ENCODE data around the gene SFT2D3. TPM values are rescaled to one million over a fixed set of nuclear protein-coding genes. Genes with fewer than 3 reads are reported as not detected.

The SFT2D3 gene
- total RNA-seq, 1 experiment from 2014 or later: 7.6 TPM

DNA sequence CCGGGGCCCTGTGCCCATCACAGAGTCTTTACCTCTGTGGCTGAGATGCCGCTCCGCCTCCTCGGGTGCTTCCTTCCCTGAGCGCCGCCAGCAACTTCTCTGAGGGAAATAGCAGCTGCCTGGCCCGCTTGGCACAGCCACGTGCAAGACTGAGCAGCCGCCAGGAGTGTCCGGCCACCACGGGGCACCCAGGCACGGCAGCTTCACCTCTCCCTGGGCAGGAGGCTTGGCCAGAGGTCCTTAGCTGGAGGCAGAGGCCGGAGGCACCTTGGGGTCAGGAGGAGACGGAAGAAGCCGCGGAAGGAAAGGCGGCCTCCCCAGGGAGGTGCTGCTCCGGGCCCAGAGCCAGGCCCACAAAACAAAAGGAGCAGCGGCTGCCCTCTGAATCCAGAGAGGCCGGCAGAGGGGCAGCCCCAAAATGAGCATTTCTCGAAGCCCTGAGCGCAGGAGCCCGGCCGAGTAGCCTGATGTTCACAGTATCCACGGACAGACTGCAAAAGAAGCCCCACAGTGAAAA is 20.0 kb upstream of the SFT2D3 start:
- Histone ChIP-seq H3K27ac (ENCODE audit: low read depth, low read length, poor library complexity, severe bottlenecking) (no peak overlapping the region), H3K4me3 (ENCODE audit: low read depth, low read length, poor library complexity, severe bottlenecking) (no peak overlapping the region), H3K36me3 (ENCODE audit: insufficient read depth, low read length, poor library complexity, severe bottlenecking) (no peaks in the 10 kb centered on the region), H3K4me1 (ENCODE audit: insufficient read depth, low read length, poor library complexity, severe bottlenecking) (peaks cover 9% of the 10 kb centered on the region), H3K9me3 (ENCODE audit: low read depth, low read length, poor library complexity, severe bottlenecking) (no peaks in the 10 kb centered on the region), H3K27me3 (replicated peaks; ENCODE audit: insufficient read depth, low read depth, low read length, poor library complexity) (peaks cover 7% of the 10 kb centered on the region)
- CTCF ChIA-PET: no interaction called here
- POLR2A ChIA-PET (ENCODE audit: low non-redundant PET): no interaction called here
- intact Hi-C loops (cut with micrococcal nuclease; ENCODE audit: unreplicated experiment): no loop called here
- no peak for DNase-seq (ENCODE audit: low spot score)
- no peak for TF ChIP-seq EZH2 (IDR thresholded peaks at IDR 0.05; ENCODE audit: borderline replicate concordance, low read depth, low read length, poor library complexity, severe bottlenecking)
- TF ChIP-seq, protein P1, sequence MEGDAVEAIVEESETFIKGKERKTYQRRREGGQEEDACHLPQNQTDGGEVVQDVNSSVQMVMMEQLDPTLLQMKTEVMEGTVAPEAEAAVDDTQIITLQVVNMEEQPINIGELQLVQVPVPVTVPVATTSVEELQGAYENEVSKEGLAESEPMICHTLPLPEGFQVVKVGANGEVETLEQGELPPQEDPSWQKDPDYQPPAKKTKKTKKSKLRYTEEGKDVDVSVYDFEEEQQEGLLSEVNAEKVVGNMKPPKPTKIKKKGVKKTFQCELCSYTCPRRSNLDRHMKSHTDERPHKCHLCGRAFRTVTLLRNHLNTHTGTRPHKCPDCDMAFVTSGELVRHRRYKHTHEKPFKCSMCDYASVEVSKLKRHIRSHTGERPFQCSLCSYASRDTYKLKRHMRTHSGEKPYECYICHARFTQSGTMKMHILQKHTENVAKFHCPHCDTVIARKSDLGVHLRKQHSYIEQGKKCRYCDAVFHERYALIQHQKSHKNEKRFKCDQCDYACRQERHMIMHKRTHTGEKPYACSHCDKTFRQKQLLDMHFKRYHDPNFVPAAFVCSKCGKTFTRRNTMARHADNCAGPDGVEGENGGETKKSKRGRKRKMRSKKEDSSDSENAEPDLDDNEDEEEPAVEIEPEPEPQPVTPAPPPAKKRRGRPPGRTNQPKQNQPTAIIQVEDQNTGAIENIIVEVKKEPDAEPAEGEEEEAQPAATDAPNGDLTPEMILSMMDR (conservative IDR thresholded peaks at IDR 0.05; ENCODE audit: low read depth, low read length): no peak
- no TSS peak for BruUV-seq (replicated peaks)

DNA sequence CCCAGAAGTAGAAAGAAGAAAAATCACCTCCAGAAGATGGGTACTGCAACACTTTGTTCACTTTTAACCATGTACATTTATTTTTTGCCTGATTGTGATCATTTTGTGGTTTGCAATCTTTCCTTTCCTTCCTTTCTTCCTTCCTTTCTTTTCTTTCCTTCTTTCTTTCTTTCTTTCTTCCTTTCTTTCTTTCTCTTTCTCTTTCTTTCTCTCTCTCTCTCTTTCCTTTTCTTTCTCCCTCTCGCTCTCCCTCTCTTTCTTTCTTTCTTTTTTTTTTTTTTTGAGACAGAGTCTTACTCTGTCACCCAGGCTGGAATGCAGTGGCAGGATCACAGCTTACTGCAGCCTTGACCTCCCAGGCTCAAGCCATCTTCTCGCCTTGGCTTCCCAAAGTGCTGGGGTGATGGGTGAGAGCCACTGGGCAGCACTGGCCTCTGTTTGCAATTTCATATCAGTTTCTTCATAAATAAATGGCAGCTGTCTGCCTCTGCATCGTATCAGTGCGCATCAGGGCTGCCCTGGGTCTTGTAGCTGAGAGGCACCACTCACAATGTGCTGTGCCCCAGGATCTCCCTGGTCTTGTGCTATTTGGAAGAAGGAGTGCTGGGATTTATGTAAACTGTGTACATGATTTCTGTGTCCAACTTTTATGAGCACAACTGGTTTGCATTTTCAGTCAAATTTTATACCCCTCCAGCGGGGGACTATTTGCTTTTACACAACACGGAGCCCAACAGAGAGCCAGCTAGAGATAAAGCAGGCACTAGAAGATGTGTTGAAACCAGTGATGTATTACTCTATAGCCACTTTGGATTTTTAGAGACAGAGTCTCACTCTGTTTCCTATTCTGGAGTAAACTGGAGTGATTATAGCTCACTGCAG is 19.1 kb upstream of the SFT2D3 start:
- CTCF ChIA-PET: no interaction called here
- POLR2A ChIA-PET (ENCODE audit: low non-redundant PET): no interaction called here

DNA sequence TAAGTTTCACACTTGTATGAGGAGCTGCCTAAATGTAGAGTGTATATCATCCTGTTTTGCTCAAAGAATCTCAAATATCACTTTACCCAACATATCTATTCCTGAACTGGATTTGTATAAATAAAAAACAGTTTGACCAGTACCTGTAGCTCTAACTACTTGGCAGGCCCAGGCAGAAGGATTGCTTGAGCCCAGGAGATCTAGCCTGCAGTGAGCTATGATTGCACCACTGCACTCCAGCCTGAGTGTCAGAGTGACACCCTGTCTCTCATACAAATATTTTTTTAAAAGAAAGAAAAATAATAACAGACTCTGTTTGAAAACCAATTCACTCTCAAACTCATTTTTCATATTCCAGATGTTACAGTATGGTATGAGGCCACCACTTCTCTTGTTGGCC is 18.2 kb upstream of the SFT2D3 start:
- no peaks in the 10 kb centered on the region for H3K36me3 ChIP-seq (ENCODE audit: insufficient read depth, low read length, poor library complexity, severe bottlenecking)
- no peaks in the 10 kb centered on the region for H3K27me3 ChIP-seq (replicated peaks; ENCODE audit: insufficient read depth, low read depth, low read length, poor library complexity)
- ChIA-PET CTCF (no interaction called here), POLR2A (ENCODE audit: low non-redundant PET) (no interaction called here)
- peaks cover 9% of the 10 kb centered on the region for H3K4me1 ChIP-seq (ENCODE audit: insufficient read depth, low read length, poor library complexity, severe bottlenecking)
- no TSS peak for BruUV-seq (replicated peaks)
- DNase-seq (ENCODE audit: low spot score): no peak
- no peak overlapping the region for H3K27ac ChIP-seq (ENCODE audit: low read depth, low read length, poor library complexity, severe bottlenecking)
- TF ChIP-seq, protein P1 (conservative IDR thresholded peaks at IDR 0.05; ENCODE audit: low read depth, low read length): no peak
- TF ChIP-seq EZH2 (IDR thresholded peaks at IDR 0.05; ENCODE audit: borderline replicate concordance, low read depth, low read length, poor library complexity, severe bottlenecking): no peak
- intact Hi-C loops (cut with micrococcal nuclease; ENCODE audit: unreplicated experiment): no loop called here
- no peak overlapping the region for H3K4me3 ChIP-seq (ENCODE audit: low read depth, low read length, poor library complexity, severe bottlenecking)
- peaks cover 3% of the 10 kb centered on the region for H3K9me3 ChIP-seq (ENCODE audit: low read depth, low read length, poor library complexity, severe bottlenecking)

More for the DNA sequence above, 19.1 kb upstream of the SFT2D3 start:
- peaks cover 1% of the 10 kb centered on the region for H3K27me3 ChIP-seq (replicated peaks; ENCODE audit: insufficient read depth, low read depth, low read length, poor library complexity)
- H3K27ac ChIP-seq (ENCODE audit: low read depth, low read length, poor library complexity, severe bottlenecking): no peak overlapping the region
- no peaks in the 10 kb centered on the region for H3K9me3 ChIP-seq (ENCODE audit: low read depth, low read length, poor library complexity, severe bottlenecking)
- intact Hi-C loops (cut with micrococcal nuclease; ENCODE audit: unreplicated experiment): no loop called here
- H3K4me1 ChIP-seq (ENCODE audit: insufficient read depth, low read length, poor library complexity, severe bottlenecking): peaks cover 9% of the 10 kb centered on the region
- H3K36me3 ChIP-seq (ENCODE audit: insufficient read depth, low read length, poor library complexity, severe bottlenecking): no peaks in the 10 kb centered on the region
- H3K4me3 ChIP-seq (ENCODE audit: low read depth, low read length, poor library complexity, severe bottlenecking): no peak overlapping the region
- DNase-seq (ENCODE audit: low spot score): no peak
- BruUV-seq (replicated peaks): no TSS peak
- TF ChIP-seq, protein P1 (conservative IDR thresholded peaks at IDR 0.05; ENCODE audit: low read depth, low read length): no peak
- no peak for TF ChIP-seq EZH2 (IDR thresholded peaks at IDR 0.05; ENCODE audit: borderline replicate concordance, low read depth, low read length, poor library complexity, severe bottlenecking)
